Esophagus squamous epithelium (tissue), 4 donors: Measurements from ENCODE around the gene MELK.

Source experiments
- CTCF ChIP-seq, 6 experiments: fragments of 450-650 bp in 4 of 6; fragments of 200-600 bp in 2 of 6; sonication (generic) in 2 of 6; IDR thresholded peaks; one replicate each; pipeline ENCODE4 v1.5.1; 2016 to 2019; ENCODE audit warnings: antibody characterized with exemption in 6 of 6, mild to moderate bottlenecking in 4 of 6, moderate library complexity in 4 of 6
- POLR2A ChIP-seq, 4 donors: fragments of 450-650 bp; IDR thresholded peaks; one replicate each; pipeline ENCODE4 v1.6.1; 2017; ENCODE audit warnings: antibody characterized with exemption in 4 of 4, mild to moderate bottlenecking in 4 of 4, moderate library complexity in 3 of 4

GRCh38 chr9:36597412-36598178, 24.9 kb downstream of the MELK start:
- peak in 4 of 6 experiments; percentile 19 to 62 (median 34) for TF ChIP-seq CTCF (IDR thresholded peaks at IDR 0.05)
- TF ChIP-seq POLR2A (IDR thresholded peaks at IDR 0.05): no peak
